Stimulated activated CD4-positive, alpha-beta T cell treated with anti-CD3 and anti-CD28 coated beads, TNF-alpha, amount 100 ng/mL, for 48 hours (primary cell): Measurements from ENCODE around the gene SCNN1G.

Experiments used
- DNase-seq, 3 donors: peaks; one replicate each; pipeline ENCODE4 v3.0.0-alpha.2; 2020; ENCODE audit warnings: low read depth in 3 of 3

The SCNN1G gene

GRCh38 chr16:23152386-23153178 is 30.0 kb upstream of the SCNN1G start:
- DNase-seq = no peak

- DNase-seq = no peak
These were observed 27.0 kb upstream of the SCNN1G start for GRCh38 chr16:23155445-23156049.

- no peak for DNase-seq
These were observed 26.4 kb upstream of the SCNN1G start for GRCh38 chr16:23156110-23156509.

- DNase-seq = no peak
These were observed 25.5 kb upstream of the SCNN1G start for GRCh38 chr16:23156946-23157460.

GRCh38 chr16:23158114-23158513 is 24.4 kb upstream of the SCNN1G start:
- no peak for DNase-seq

- no peak for DNase-seq
These were observed 22.5 kb upstream of the SCNN1G start for GRCh38 chr16:23160082-23160481.

- DNase-seq = no peak
These were observed 22.0 kb upstream of the SCNN1G start for GRCh38 chr16:23160574-23160973.

- no peak for DNase-seq
These were observed 18.6 kb upstream of the SCNN1G start for GRCh38 chr16:23163921-23164320.

- no peak for DNase-seq
These were observed 17.8 kb upstream of the SCNN1G start for GRCh38 chr16:23164736-23165135.

- DNase-seq = no peak
These were observed 10.0 kb upstream of the SCNN1G start for GRCh38 chr16:23172583-23172982.

GRCh38 chr16:23172994-23173393 is 9.6 kb upstream of the SCNN1G start:
- DNase-seq = no peak

- DNase-seq = no peak
These were observed 7.9 kb upstream of the SCNN1G start for GRCh38 chr16:23174622-23175021.

GRCh38 chr16:23175651-23176050 is 6.9 kb upstream of the SCNN1G start:
- no peak for DNase-seq

- no peak for DNase-seq
These were observed 1.0 kb upstream of the SCNN1G start for GRCh38 chr16:23181506-23181905.

- peak; percentile 43 to 64 (median 58) for DNase-seq
These were observed 303 bp upstream of the SCNN1G start for GRCh38 chr16:23182206-23182678.

GRCh38 chr16:23183543-23183862 is 958 bp downstream of the SCNN1G start:
- DNase-seq = no peak

- no peak for DNase-seq
These were observed 3.1 kb downstream of the SCNN1G start for GRCh38 chr16:23185656-23186055.

GRCh38 chr16:23186171-23186570 is 3.6 kb downstream of the SCNN1G start:
- DNase-seq = no peak

GRCh38 chr16:23187341-23187740 is 4.8 kb downstream of the SCNN1G start:
- DNase-seq = no peak

- DNase-seq = no peak
These were observed 6.4 kb downstream of the SCNN1G start for GRCh38 chr16:23188911-23189310.

- DNase-seq = no peak
These were observed 12.1 kb downstream of the SCNN1G start for GRCh38 chr16:23194497-23195221.

GRCh38 chr16:23195366-23195978 is 12.9 kb downstream of the SCNN1G start:
- DNase-seq = no peak
